Smooth muscle cell (in vitro differentiated cells): ENCODE results near the gene NOS1AP. TPM values are rescaled to one million over a fixed set of nuclear protein-coding genes. Genes with fewer than 3 reads are reported as not detected.
"Not testable (repeated sequence)": the region's sequence is repeated elsewhere in the genome, so short reads cannot be mapped to it uniquely, and the experiment has no call there.

Experiments
- DNase-seq: peaks from one replicate; lab custom pipeline; 2025; ENCODE audit not compliant: unreplicated experiment; lab: John Stamatoyannopoulos, UW
- H2AFZ ChIP-seq: fragments of 200-600 bp; sonication (generic); 2 replicates; pipeline ENCODE4 v1.6.0; 2016; ENCODE audit warnings: antibody characterized with exemption, low read depth, mild to moderate bottlenecking
- H3F3A ChIP-seq: fragments of 200-600 bp; sonication (generic); 2 replicates; pipeline ENCODE4 v1.6.0; 2017; ENCODE audit warnings: antibody characterized with exemption, low read depth
- H3K27ac ChIP-seq: fragments of 200-600 bp; sonication (generic); 2 replicates; pipeline ENCODE4 v1.5.1; 2016; ENCODE audit warnings: low read depth, mild to moderate bottlenecking
- H3K27me3 ChIP-seq: fragments of 200-600 bp; sonication (generic); 2 replicates; pipeline ENCODE4 v1.6.1; 2016; ENCODE audit warnings: low read depth, mild to moderate bottlenecking
- H3K36me3 ChIP-seq: fragments of 200-600 bp; sonication (generic); 2 replicates; pipeline ENCODE4 v1.5.1; 2016; ENCODE audit warnings: low read depth
- H3K4me1 ChIP-seq: fragments of 200-600 bp; sonication (generic); 2 replicates; pipeline ENCODE4 v1.5.1; 2016; ENCODE audit warnings: low read depth
- H3K4me2 ChIP-seq: fragments of 200-600 bp; sonication (generic); 2 replicates; pipeline ENCODE4 v1.6.0; 2016; ENCODE audit warnings: mild to moderate bottlenecking
- H3K4me3 ChIP-seq: fragments of 200-600 bp; sonication (generic); 2 replicates; pipeline ENCODE4 v1.5.1; 2016; ENCODE audit warnings: mild to moderate bottlenecking
- H3K79me2 ChIP-seq: fragments of 200-600 bp; sonication (generic); 2 replicates; pipeline ENCODE4 v1.6.0; 2016; ENCODE audit warnings: low read depth, mild to moderate bottlenecking
- H3K9ac ChIP-seq: fragments of 200-600 bp; sonication (generic); 2 replicates; pipeline ENCODE4 v1.6.0; 2016; ENCODE audit warnings: low read depth
- H3K9me3 ChIP-seq: fragments of 200-600 bp; sonication (generic); replicated peaks from 2 replicates; pipeline ENCODE4 v1.5.1; 2016; ENCODE audit warnings: low read depth
- H4K20me1 ChIP-seq: fragments of 200-600 bp; sonication (generic); 2 replicates; pipeline ENCODE4 v1.6.0; 2016; ENCODE audit warnings: low read depth
- WGBS: methylation state at CpG from one replicate; pipeline ENCODE4 v1.1.7; 2016; ENCODE audit warnings: low lambda C conversion rate; 5-methylcytosine and 5-hydroxymethylcytosine counted together
- microRNA counts: library from miRNA; unstranded; fragments of <30 nt; microRNA quantifications from one replicate; lab custom pipeline; 2016
- microRNA-seq: library from miRNA; unstranded; fragments of <30 nt; microRNA quantifications from one replicate; pipeline ENCODE4, GENCODE V29; 2016; ENCODE audit warnings: borderline number of aligned reads
- polyA plus RNA-seq: library from polyadenylated mRNA; unstranded; fragments of >200 nt; fragmentation: Nextera tagmentation; extraction: Ambion mirVana; gene quantifications from 2 replicates; pipeline ENCODE4 v1.2.1, GENCODE V29; 2016
- small RNA-seq: library from RNA; depleted of rRNA; stranded (forward); fragments of <200 nt; gene quantifications from one replicate; pipeline ENCODE3, GENCODE V24; 2014
- total RNA-seq: library from RNA; depleted of rRNA; stranded (reverse); fragments of >200 nt; gene quantifications from 2 replicates; pipeline ENCODE4 v1.2.3, GENCODE V29; 2014
- TF ChIP-seq, protein P1 (sequence below): fragments of 200-600 bp; sonication (generic); IDR thresholded peaks from 2 replicates; pipeline ENCODE4 v1.5.1; 2017; ENCODE audit warnings: borderline replicate concordance, mild to moderate bottlenecking, antibody characterized with exemption; ENCODE audit not compliant: insufficient read depth, poor library complexity, severe bottlenecking

The NOS1AP gene
- total and polyA plus RNA-seq, 2 experiments from 2014 or later: 0.54 to 0.80 TPM

- no peak overlapping the region for H3K27ac ChIP-seq
- 97% methylated on average over 7 of the region's 7 CpGs for WGBS
- TF ChIP-seq, protein P1, sequence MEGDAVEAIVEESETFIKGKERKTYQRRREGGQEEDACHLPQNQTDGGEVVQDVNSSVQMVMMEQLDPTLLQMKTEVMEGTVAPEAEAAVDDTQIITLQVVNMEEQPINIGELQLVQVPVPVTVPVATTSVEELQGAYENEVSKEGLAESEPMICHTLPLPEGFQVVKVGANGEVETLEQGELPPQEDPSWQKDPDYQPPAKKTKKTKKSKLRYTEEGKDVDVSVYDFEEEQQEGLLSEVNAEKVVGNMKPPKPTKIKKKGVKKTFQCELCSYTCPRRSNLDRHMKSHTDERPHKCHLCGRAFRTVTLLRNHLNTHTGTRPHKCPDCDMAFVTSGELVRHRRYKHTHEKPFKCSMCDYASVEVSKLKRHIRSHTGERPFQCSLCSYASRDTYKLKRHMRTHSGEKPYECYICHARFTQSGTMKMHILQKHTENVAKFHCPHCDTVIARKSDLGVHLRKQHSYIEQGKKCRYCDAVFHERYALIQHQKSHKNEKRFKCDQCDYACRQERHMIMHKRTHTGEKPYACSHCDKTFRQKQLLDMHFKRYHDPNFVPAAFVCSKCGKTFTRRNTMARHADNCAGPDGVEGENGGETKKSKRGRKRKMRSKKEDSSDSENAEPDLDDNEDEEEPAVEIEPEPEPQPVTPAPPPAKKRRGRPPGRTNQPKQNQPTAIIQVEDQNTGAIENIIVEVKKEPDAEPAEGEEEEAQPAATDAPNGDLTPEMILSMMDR: no peak
- H3K4me2 ChIP-seq: no peak overlapping the region
- no peak overlapping the region for H2AFZ ChIP-seq
- H3K4me3 ChIP-seq: no peak overlapping the region
- DNase-seq: no peak
- no peaks in the 10 kb centered on the region for H4K20me1 ChIP-seq
- no peaks in the 10 kb centered on the region for H3K79me2 ChIP-seq
- H3K9ac ChIP-seq: no peak overlapping the region
- H3K9me3 ChIP-seq: no peaks in the 10 kb centered on the region
- no peaks in the 10 kb centered on the region for H3K27me3 ChIP-seq
- no peaks in the 10 kb centered on the region for H3K36me3 ChIP-seq
- H3K4me1 ChIP-seq: no peaks in the 10 kb centered on the region
- H3F3A ChIP-seq: no peaks in the 10 kb centered on the region
These were observed 348.2 kb downstream of the NOS1AP start for GRCh38 chr1:162417650-162418049.

DNA sequence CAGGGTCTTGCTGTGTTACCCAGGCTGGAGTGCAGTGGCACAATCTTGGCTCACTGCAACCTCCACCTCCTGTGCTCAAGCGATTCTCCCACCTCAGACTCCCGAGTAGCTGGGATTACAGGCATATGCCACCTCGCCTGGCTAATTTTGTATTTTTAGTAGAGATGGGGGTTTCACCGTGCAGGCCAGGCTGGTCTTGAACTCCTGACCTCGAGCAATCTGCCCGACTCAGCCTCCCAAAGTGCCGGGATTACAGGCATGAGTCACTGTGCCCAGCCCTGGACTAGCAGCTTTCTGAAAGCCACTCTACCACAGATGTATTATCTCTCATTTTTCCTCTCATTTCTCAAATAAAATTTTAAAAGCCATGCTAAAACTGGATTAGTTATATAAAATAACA, 349.1 kb downstream of the NOS1AP start:
- H3K4me1 ChIP-seq, H3K4me3 ChIP-seq, H2AFZ ChIP-seq, DNase-seq, H3K27me3 ChIP-seq, H3F3A ChIP-seq, H3K36me3 ChIP-seq, H4K20me1 ChIP-seq, H3K27ac ChIP-seq, H3K9ac ChIP-seq, H3K4me2 ChIP-seq, H3K9me3 ChIP-seq, H3K79me2 ChIP-seq: not testable (repeated sequence)
- WGBS: 70% methylated on average over 7 of the region's 7 CpGs

GRCh38 chr1:162419450-162419931, 350.0 kb downstream of the NOS1AP start:
- not testable (repeated sequence) for H3K9ac ChIP-seq, H3K4me2 ChIP-seq, H2AFZ ChIP-seq, H3K27ac ChIP-seq, H3K9me3 ChIP-seq, H3K27me3 ChIP-seq, H3K79me2 ChIP-seq, H3K4me3 ChIP-seq, DNase-seq, H3K36me3 ChIP-seq, H3K4me1 ChIP-seq, H4K20me1 ChIP-seq, H3F3A ChIP-seq
- whole genome bisulfite sequencing: 80% methylated on average over 9 of the region's 9 CpGs

MicroRNAs encoded within 50 kb of the gene (microRNA counts, 767-probe panel; counts per million panel counts)
- microRNA hsa-miR-556-3p (lab: Ali Mortazavi, UCI) (183 counts per million), microRNA hsa-miR-556-5p (lab: Ali Mortazavi, UCI) (183 counts per million)

Small RNAs within 50 kb of the gene (microRNA-seq; reads per million reads assigned to microRNA genes)
- gene MIR4654: not detected
- gene MIR556: 2.9 reads per million

Small RNAs within 50 kb of the gene (small RNA-seq; reads per million reads assigned to genes)
- gene MIR4654 (not detected), gene MIR556 (not detected), gene RNA5SP61 (not detected)

Other genes with a start within 250 kb of the NOS1AP start
- 2.2 and 5.9 TPM in 2 replicates for gene OLFML2B, start 45.8 kb upstream of the NOS1AP start, total RNA-seq
- 6.0 and 9.7 TPM in 2 replicates for gene OLFML2B, start 45.8 kb upstream of the NOS1AP start, polyA plus RNA-seq